Activated CD4-positive, alpha-beta T cell treated with anti-CD3 and anti-CD28 coated beads for 24 hours (primary cell): ENCODE results near the gene MSI1.

Experiments used
- DNase-seq, 2 donors: peaks; one replicate each; pipeline ENCODE4 v3.0.0-alpha.2; 2020; ENCODE audit warnings: low read depth in 2 of 2

MSI1 gene

GRCh38 chr12:120321382-120322202 lies 47.4 kb downstream of the MSI1 start:
- no peak for DNase-seq

GRCh38 chr12:120317224-120318105 lies 51.5 kb downstream of the MSI1 start:
- DNase-seq, result peak; percentile 100

GRCh38 chr12:120316798-120317223 lies 52.2 kb downstream of the MSI1 start:
- DNase-seq, result no peak

- DNase-seq, result no peak
Measured at GRCh38 chr12:120314220-120314619, 54.7 kb downstream of the MSI1 start.

GRCh38 chr12:120301962-120302815 lies 66.8 kb downstream of the MSI1 start, which contains the start of gene SIRT4:
SIRT4 (plus strand) TSS chr12:120302321; CDS start chr12:120303562, 1,241 bp downstream.
- DNase-seq, result peak; percentile 85 to 86

GRCh38 chr12:120292661-120293531 lies 76.1 kb downstream of the MSI1 start, which contains the start of gene RNU4-1:
RNU4-1 (minus strand) TSS chr12:120293237.
- peak; percentile 61 to 71 for DNase-seq

GRCh38 chr12:120292411-120292660 lies 76.6 kb downstream of the MSI1 start:
- DNase-seq, result no peak
